CD4-positive, alpha-beta T cell treated with Interleukin-15 for 4 hours (primary cell): ENCODE data around the gene TSR2.
"Not testable (repeated sequence)": the region's sequence is repeated elsewhere in the genome, so short reads cannot be mapped to it uniquely, and the experiment has no call there.

Experiments used
- DNase-seq: peaks from one replicate; pipeline ENCODE4 v3.0.0-alpha.2; 2020; ENCODE audit warnings: low spot score

Gene TSR2

GRCh38 chrX:54473993-54474859 is 34.0 kb downstream of the TSR2 start:
- no peak for DNase-seq

- no peak for DNase-seq
Observed at GRCh38 chrX:54479136-54480111, 39.2 kb downstream of the TSR2 start.

GRCh38 chrX:54482839-54483593 is 42.8 kb downstream of the TSR2 start:
- DNase-seq = no peak

GRCh38 chrX:54483946-54484345 is 43.7 kb downstream of the TSR2 start:
- no peak for DNase-seq

GRCh38 chrX:54484666-54485065 is 44.5 kb downstream of the TSR2 start:
- no peak for DNase-seq

- not testable (repeated sequence) for DNase-seq
Observed at GRCh38 chrX:54489819-54490218, 49.6 kb downstream of the TSR2 start.

- DNase-seq = no peak
Observed at GRCh38 chrX:54492340-54492739, 52.1 kb downstream of the TSR2 start.

- no peak for DNase-seq
Observed at GRCh38 chrX:54494166-54494988, 54.2 kb downstream of the TSR2 start.
